Measurements from ENCODE around the gene FAM186B. TPM values are rescaled to one million over a fixed set of nuclear protein-coding genes. Genes with fewer than 3 reads are reported as not detected.
A peak's percentile ranks its signal among the peaks of the same experiment; 100 is the strongest.

Gene FAM186B
- total and polyA plus RNA-seq, 2 of the 13 experiments (the other 11 are each of a cell fraction or from before 2014, with no cell fraction given) = 0.07 to 0.20 TPM

DNA sequence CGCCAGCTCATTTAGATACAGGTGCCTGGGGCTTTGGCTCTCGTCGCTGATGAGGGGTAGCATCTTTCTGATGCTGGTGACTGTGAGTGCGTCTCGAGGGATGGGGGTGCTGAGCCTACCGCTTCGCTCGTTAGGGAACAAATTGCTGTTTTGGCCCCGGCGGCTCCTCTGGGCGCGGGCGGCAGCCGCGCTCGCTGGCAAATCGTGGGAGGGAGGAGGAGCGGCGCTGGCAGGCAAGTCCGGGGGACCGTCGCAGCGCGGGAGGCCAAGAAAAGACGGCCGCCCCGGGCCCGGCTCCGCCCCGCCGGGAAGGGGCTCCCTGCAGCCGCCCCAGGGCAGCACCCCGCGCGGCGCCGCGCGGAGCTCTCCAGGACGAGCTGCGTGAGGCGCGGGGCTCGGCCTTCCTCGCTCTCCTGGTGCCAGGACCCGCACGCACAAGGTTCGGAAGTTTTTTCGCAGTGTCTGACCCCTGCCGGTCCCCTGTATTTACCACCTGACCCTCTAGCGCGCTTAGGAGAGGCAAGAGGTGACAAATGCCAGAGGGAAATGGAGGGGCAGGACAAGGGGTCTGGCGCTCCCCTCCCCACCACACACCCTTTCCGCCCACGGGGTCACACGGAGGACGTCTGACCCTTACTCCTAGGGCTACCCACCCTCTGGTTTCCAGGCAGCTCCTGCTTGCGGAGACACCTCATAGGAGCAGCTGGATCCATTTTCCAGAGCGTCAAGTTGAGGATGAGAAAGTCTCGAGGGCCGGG is 67.5 kb downstream of the FAM186B start:
- in situ Hi-C loops (cut with HindIII; ENCODE audit: extremely low pct_ligation_motif_present, low pct_unique_long_range_greater_than_20kb) = no loop called here
- H2AFZ ChIP-seq (ENCODE audit: low read length) = no peak overlapping the region
- no peaks in the 10 kb centered on the region for H3K36me3 ChIP-seq (replicated peaks in 1 of 2; ENCODE audit: control insufficient read depth in 1 of 2, insufficient read depth in 2 of 2, low read length in 2 of 2)
- no TSS peak for BruUV-seq (replicated peaks)
- no peaks in the 10 kb centered on the region for H3K9me3 ChIP-seq (ENCODE audit: low read length)
- H3K9ac ChIP-seq (ENCODE audit: insufficient read depth, low read depth, low read length) = no peak overlapping the region
- no peaks in the 10 kb centered on the region for H3K79me2 ChIP-seq (ENCODE audit: insufficient read depth, low read length)
- POLR2A ChIA-PET = interaction anchor here (1.1 to 1.4 kb wide), 2 partner anchors 12 to 30 kb away, joined by 3 to 4 read pairs; partner anchors contain the start of gene MCRS1
- H4K20me1 ChIP-seq (ENCODE audit: insufficient read depth, low read length) = no peaks in the 10 kb centered on the region
- ATAC-seq = peak; percentile 65
- peaks cover 11 to 49% of the 10 kb centered on the region in 2 experiments for H3K27me3 ChIP-seq (ENCODE audit: control insufficient read depth in 1 of 2, insufficient read depth in 2 of 2, low read length in 2 of 2)
- no peak for FAIRE-seq
- H3K4me2 ChIP-seq (ENCODE audit: low read depth, low read length) = peak overlapping the region; percentile 99
- no peak overlapping the region for H3K27ac ChIP-seq (ENCODE audit: extremely low read length, insufficient read depth, low read length)
- no peak for DNase-seq (ENCODE audit: low spot score)
- CTCF ChIA-PET (ENCODE audit: low intra/inter-chr PET ratio, low total read pairs) = interaction anchor here (1.9 kb wide), 1 partner anchor 16 kb away, joined by 5 read pairs; no protein-coding TSS in a partner anchor
- 1% methylated on average over 18 of the region's 61 CpGs for WGBS (ENCODE audit: low lambda C conversion rate)
- intact Hi-C loops (cut with micrococcal nuclease; ENCODE audit: unreplicated experiment) = no loop called here
- peaks cover 66% of the 10 kb centered on the region for H3K4me1 ChIP-seq (ENCODE audit: insufficient read depth, low read length)
- H3K4me3 ChIP-seq (replicated peaks in 1 of 3; ENCODE audit: insufficient read depth in 1 of 3, low read depth in 2 of 3, low read length in 3 of 3) = peak overlapping the region; percentile 33 to 77 (median 64); a peak in 5 of 6 replicates
- TF ChIP-seq, protein P1, sequence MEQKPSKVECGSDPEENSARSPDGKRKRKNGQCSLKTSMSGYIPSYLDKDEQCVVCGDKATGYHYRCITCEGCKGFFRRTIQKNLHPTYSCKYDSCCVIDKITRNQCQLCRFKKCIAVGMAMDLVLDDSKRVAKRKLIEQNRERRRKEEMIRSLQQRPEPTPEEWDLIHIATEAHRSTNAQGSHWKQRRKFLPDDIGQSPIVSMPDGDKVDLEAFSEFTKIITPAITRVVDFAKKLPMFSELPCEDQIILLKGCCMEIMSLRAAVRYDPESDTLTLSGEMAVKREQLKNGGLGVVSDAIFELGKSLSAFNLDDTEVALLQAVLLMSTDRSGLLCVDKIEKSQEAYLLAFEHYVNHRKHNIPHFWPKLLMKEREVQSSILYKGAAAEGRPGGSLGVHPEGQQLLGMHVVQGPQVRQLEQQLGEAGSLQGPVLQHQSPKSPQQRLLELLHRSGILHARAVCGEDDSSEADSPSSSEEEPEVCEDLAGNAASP (CRISPR knock-in tag; IDR thresholded peaks at IDR 0.05; ENCODE audit: borderline replicate concordance) = no peak
- TF ChIP-seq ZNF629 (CRISPR knock-in tag; conservative IDR thresholded peaks at IDR 0.05) (peak; percentile 77), RBAK (CRISPR knock-in tag; IDR thresholded peaks at IDR 0.05) (no peak), NFE2 (CRISPR knock-in tag; IDR thresholded peaks at IDR 0.05) (no peak), HNRNPLL (IDR thresholded peaks at IDR 0.05; ENCODE audit: low read depth, low read length, poor library complexity, severe bottlenecking) (peak; percentile 36), ZNF431 (CRISPR knock-in tag; IDR thresholded peaks at IDR 0.05; ENCODE audit: borderline replicate concordance, low read depth) (no peak), ZNF703 (CRISPR knock-in tag; IDR thresholded peaks at IDR 0.05; ENCODE audit: borderline replicate concordance) (no peak), MAX (IDR thresholded peaks at IDR 0.05) (0 out of 2 replicates have a peak, but pooled peaks have one; percentile 20), PITX1 (CRISPR knock-in tag; IDR thresholded peaks at IDR 0.05) (no peak), EZH2 (conservative IDR thresholded peaks at IDR 0.05; ENCODE audit: low read depth, low read length) (peak; percentile 88), YEATS2 (CRISPR knock-in tag; IDR thresholded peaks at IDR 0.05; ENCODE audit: borderline replicate concordance) (no peak), PCBP2 (optimal IDR thresholded peaks at IDR 0.05; ENCODE audit: low read depth, low read length, poor library complexity, severe bottlenecking) (no peak), ZBTB7A (CRISPR knock-in tag; IDR thresholded peaks at IDR 0.05) (no peak), ZNF557 (CRISPR knock-in tag; IDR thresholded peaks at IDR 0.05) (no peak), RBFOX2 (IDR thresholded peaks at IDR 0.05; ENCODE audit: low read depth, low read length) (no peak), KDM3A (CRISPR knock-in tag; IDR thresholded peaks at IDR 0.05; ENCODE audit: low read depth) (no peak), SMYD3 (CRISPR knock-in tag; IDR thresholded peaks at IDR 0.05) (no peak)
- TF ChIP-seq, protein P2, sequence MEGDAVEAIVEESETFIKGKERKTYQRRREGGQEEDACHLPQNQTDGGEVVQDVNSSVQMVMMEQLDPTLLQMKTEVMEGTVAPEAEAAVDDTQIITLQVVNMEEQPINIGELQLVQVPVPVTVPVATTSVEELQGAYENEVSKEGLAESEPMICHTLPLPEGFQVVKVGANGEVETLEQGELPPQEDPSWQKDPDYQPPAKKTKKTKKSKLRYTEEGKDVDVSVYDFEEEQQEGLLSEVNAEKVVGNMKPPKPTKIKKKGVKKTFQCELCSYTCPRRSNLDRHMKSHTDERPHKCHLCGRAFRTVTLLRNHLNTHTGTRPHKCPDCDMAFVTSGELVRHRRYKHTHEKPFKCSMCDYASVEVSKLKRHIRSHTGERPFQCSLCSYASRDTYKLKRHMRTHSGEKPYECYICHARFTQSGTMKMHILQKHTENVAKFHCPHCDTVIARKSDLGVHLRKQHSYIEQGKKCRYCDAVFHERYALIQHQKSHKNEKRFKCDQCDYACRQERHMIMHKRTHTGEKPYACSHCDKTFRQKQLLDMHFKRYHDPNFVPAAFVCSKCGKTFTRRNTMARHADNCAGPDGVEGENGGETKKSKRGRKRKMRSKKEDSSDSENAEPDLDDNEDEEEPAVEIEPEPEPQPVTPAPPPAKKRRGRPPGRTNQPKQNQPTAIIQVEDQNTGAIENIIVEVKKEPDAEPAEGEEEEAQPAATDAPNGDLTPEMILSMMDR (CRISPR knock-in tag; IDR thresholded peaks at IDR 0.05) = peak; percentile 23
- TF ChIP-seq, protein P3, sequence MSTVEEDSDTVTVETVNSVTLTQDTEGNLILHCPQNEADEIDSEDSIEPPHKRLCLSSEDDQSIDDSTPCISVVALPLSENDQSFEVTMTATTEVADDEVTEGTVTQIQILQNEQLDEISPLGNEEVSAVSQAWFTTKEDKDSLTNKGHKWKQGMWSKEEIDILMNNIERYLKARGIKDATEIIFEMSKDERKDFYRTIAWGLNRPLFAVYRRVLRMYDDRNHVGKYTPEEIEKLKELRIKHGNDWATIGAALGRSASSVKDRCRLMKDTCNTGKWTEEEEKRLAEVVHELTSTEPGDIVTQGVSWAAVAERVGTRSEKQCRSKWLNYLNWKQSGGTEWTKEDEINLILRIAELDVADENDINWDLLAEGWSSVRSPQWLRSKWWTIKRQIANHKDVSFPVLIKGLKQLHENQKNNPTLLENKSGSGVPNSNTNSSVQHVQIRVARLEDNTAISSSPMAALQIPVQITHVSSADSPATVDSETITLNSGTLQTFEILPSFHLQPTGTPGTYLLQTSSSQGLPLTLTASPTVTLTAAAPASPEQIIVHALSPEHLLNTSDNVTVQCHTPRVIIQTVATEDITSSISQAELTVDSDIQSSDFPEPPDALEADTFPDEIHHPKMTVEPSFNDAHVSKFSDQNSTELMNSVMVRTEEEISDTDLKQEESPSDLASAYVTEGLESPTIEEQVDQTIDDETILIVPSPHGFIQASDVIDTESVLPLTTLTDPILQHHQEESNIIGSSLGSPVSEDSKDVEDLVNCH (CRISPR knock-in tag; IDR thresholded peaks at IDR 0.05) = no peak
